HepG2 (cell line): ENCODE results near the gene HAGHL. TPM values are rescaled to one million over a fixed set of nuclear protein-coding genes. Genes with fewer than 3 reads are reported as not detected.

Source experiments
- AKAP8 ChIP-seq: sonication (generic); formaldehyde crosslinking; IDR thresholded peaks from 2 replicates; pipeline ENCODE4 v1.5.1; 2020; ENCODE audit warnings: mild to moderate bottlenecking, missing genetic modification reagents
- ARNT ChIP-seq: fragments of 450-650 bp; IDR thresholded peaks from 2 replicates; pipeline ENCODE4 v1.6.1; 2017
- ARNTL ChIP-seq: sonication (generic); formaldehyde crosslinking; IDR thresholded peaks from 2 replicates; pipeline ENCODE4 v1.4.0; 2020; ENCODE audit warnings: mild to moderate bottlenecking, missing genetic modification reagents
- KDM6A ChIP-seq: IDR thresholded peaks from 2 replicates; pipeline ENCODE4 v1.6.1; 2016; ENCODE audit warnings: low read depth
- MAF1 ChIP-seq: sonication (generic); formaldehyde crosslinking; IDR thresholded peaks from 2 replicates; pipeline ENCODE4 v1.5.0; 2020; ENCODE audit warnings: missing genetic modification reagents, borderline replicate concordance
- MZF1 ChIP-seq: sonication (generic); formaldehyde crosslinking; IDR thresholded peaks from 2 replicates; pipeline ENCODE4 v1.8.1; 2023; ENCODE audit warnings: mild to moderate bottlenecking, missing genetic modification reagents, borderline replicate concordance
- PHF20 ChIP-seq: sonication (generic); formaldehyde crosslinking; IDR thresholded peaks from 2 replicates; pipeline ENCODE4 v1.5.0; 2020; ENCODE audit warnings: mild to moderate bottlenecking, missing genetic modification reagents
- PITX1 ChIP-seq: sonication (generic); formaldehyde crosslinking; IDR thresholded peaks from 2 replicates; pipeline ENCODE4 v1.5.1; 2020; ENCODE audit warnings: mild to moderate bottlenecking, missing genetic modification reagents
- RFX3 ChIP-seq: IDR thresholded peaks from 2 replicates; pipeline ENCODE4 v1.6.1; 2016; ENCODE audit warnings: missing biosample characterization, missing genetic modification reagents
- RFX5 ChIP-seq: IDR thresholded peaks from 2 replicates; pipeline ENCODE4 v1.6.1; 2011; ENCODE audit warnings: low read depth, low read length, improper control_type of control experiment
- RXRA ChIP-seq: sonication (generic); formaldehyde crosslinking; IDR thresholded peaks from 2 replicates; pipeline ENCODE4 v1.5.1; 2020; ENCODE audit warnings: missing genetic modification reagents
- RXRB ChIP-seq: IDR thresholded peaks from 2 replicates; pipeline ENCODE4 v1.6.1; 2016; ENCODE audit warnings: borderline replicate concordance, missing genetic modification reagents, missing compliant biosample characterization
- SP1 ChIP-seq, 2 experiments: fragments of 450-650 bp in 1 of 2; sonication (generic) in 1 of 2; formaldehyde crosslinking in 1 of 2; IDR thresholded peaks; 2 replicates each; pipeline versions ENCODE4 v1.4.0 to v1.6.1; 2016 to 2020; ENCODE audit warnings: missing genetic modification reagents in 1 of 2
- SRSF1 ChIP-seq: fragments of 200-400 bp; formaldehyde crosslinking; optimal IDR thresholded peaks from 2 replicates; pipeline ENCODE3; 2017; ENCODE audit warnings: mild to moderate bottlenecking, low read depth, low read length, moderate library complexity
- TFAP4 ChIP-seq: sonication (generic); IDR thresholded peaks from 2 replicates; pipeline ENCODE4 v1.6.1; 2016; ENCODE audit warnings: low read depth, borderline replicate concordance
- TMF1 ChIP-seq: sonication (generic); formaldehyde crosslinking; IDR thresholded peaks from 2 replicates; pipeline ENCODE4 v1.8.1; 2022; ENCODE audit warnings: low read depth, missing genetic modification reagents
- ZBTB43 ChIP-seq: sonication (generic); formaldehyde crosslinking; conservative IDR thresholded peaks from 2 replicates; pipeline ENCODE4 v1.4.0; 2020; ENCODE audit warnings: missing genetic modification reagents
- ZKSCAN1 ChIP-seq: fragments of 150-350 bp; IDR thresholded peaks from 2 replicates; pipeline ENCODE4 v1.6.1; 2014; ENCODE audit warnings: low read length
- ZNF276 ChIP-seq: sonication (generic); formaldehyde crosslinking; IDR thresholded peaks from 2 replicates; pipeline ENCODE4 v1.4.0; 2020; ENCODE audit warnings: mild to moderate bottlenecking, low read depth, missing genetic modification reagents
- ZNF280B ChIP-seq: sonication (generic); formaldehyde crosslinking; IDR thresholded peaks from 2 replicates; pipeline ENCODE4 v1.5.0; 2020; ENCODE audit warnings: missing genetic modification reagents, mild to moderate bottlenecking, borderline replicate concordance
- ZNF350 ChIP-seq: sonication (generic); formaldehyde crosslinking; IDR thresholded peaks from 2 replicates; pipeline ENCODE4 v1.4.0; 2020; ENCODE audit warnings: mild to moderate bottlenecking, low read depth, missing genetic modification reagents, borderline replicate concordance
- ZNF367 ChIP-seq: sonication (generic); formaldehyde crosslinking; IDR thresholded peaks from 2 replicates; pipeline ENCODE4 v1.4.0; 2020; ENCODE audit warnings: missing genetic modification reagents, borderline replicate concordance
- ZNF503 ChIP-seq: sonication (generic); formaldehyde crosslinking; IDR thresholded peaks from 2 replicates; pipeline ENCODE4 v1.4.0; 2020; ENCODE audit warnings: missing genetic modification reagents
- ZNF543 ChIP-seq: sonication (generic); formaldehyde crosslinking; IDR thresholded peaks from 2 replicates; pipeline ENCODE4 v1.4.0; 2020; ENCODE audit warnings: mild to moderate bottlenecking, missing genetic modification reagents
- ZNF782 ChIP-seq: sonication (generic); formaldehyde crosslinking; IDR thresholded peaks from 2 replicates; pipeline ENCODE4 v1.4.0; 2020; ENCODE audit warnings: missing genetic modification reagents, mild to moderate bottlenecking, borderline replicate concordance
- polyA plus RNA-seq, 8 experiments: library from polyadenylated mRNA; depleted of rRNA in 3 of 8; stranded (reverse) in 7 of 8; unstranded in 1 of 8; fragments of >200 nt; fragmentation: Illumina TruSeq in 4 of 8; extraction: Trizol in 4 of 8; gene quantifications; 2 replicates each; pipeline versions ENCODE4 v1.2.1 to v1.2.3, GENCODE V29; 2011 to 2016; ENCODE audit warnings: low read depth in 4 of 8, missing spikeins in 1 of 8, mixed read lengths in 1 of 8; ENCODE audit not compliant: insufficient read depth in 1 of 8
- total RNA-seq, 5 experiments: library from RNA; depleted of rRNA; stranded (reverse); fragments of >200 nt; fragmentation: Illumina TruSeq; extraction: Trizol; gene quantifications; 2 replicates each; pipeline ENCODE4 v1.2.3, GENCODE V29; 2016; ENCODE audit warnings: low read depth in 1 of 5

Gene HAGHL
- total and polyA plus RNA-seq, 2 of the 13 experiments (the other 11 are each of a cell fraction or from before 2014, with no cell fraction given) = 3.4 to 8.4 TPM

- TF ChIP-seq ZNF350 (CRISPR knock-in tag) (peak; percentile 32; the same call in 1 of the 2 replicates), ZBTB43 (CRISPR knock-in tag) (no peak), KDM6A (CRISPR knock-in tag) (0 out of 2 replicates have a peak, but pooled peaks have one; percentile 37), RFX5 (no peak), ZNF280B (CRISPR knock-in tag) (no peak), MZF1 (CRISPR knock-in tag) (no peak), PHF20 (CRISPR knock-in tag) (no peak), TMF1 (CRISPR knock-in tag) (no peak), ZNF367 (CRISPR knock-in tag) (no peak), PITX1 (CRISPR knock-in tag) (0 out of 2 replicates have a peak, but pooled peaks have one; percentile 10), ZKSCAN1 (no peak), RXRA (CRISPR knock-in tag) (peak; percentile 93), SRSF1 (no peak), ZNF543 (CRISPR knock-in tag) (no peak), SP1 (IDR thresholded peaks at IDR 0.05) (no peak), SP1 (CRISPR knock-in tag; IDR thresholded peaks at IDR 0.05) (no peak), ZNF503 (CRISPR knock-in tag) (no peak), MAF1 (no peak), AKAP8 (CRISPR knock-in tag) (peak; percentile 52; the same call in 1 of the 2 replicates), ARNT (no peak), RXRB (CRISPR knock-in tag) (peak; percentile 46; the same call in 1 of the 2 replicates), ZNF782 (CRISPR knock-in tag) (peak; percentile 64; the same call in 1 of the 2 replicates), TFAP4 (peak; percentile 10; the same call in 1 of the 2 replicates), RFX3 (CRISPR knock-in tag) (peak; percentile 80), ZNF276 (CRISPR knock-in tag) (no peak), ARNTL (CRISPR knock-in tag) (no peak)
Measured at GRCh38 chr16:716200-716568, 10.7 kb upstream of the HAGHL start (continued).
